Inflammatory macrophage (primary cell): ENCODE data around the gene KCNH8.

Experiments used
- DNase-seq, 2 donors: peaks; one replicate each; pipeline ENCODE4 v3.0.0-alpha.2; 2020 to 2022

The KCNH8 gene

DNA sequence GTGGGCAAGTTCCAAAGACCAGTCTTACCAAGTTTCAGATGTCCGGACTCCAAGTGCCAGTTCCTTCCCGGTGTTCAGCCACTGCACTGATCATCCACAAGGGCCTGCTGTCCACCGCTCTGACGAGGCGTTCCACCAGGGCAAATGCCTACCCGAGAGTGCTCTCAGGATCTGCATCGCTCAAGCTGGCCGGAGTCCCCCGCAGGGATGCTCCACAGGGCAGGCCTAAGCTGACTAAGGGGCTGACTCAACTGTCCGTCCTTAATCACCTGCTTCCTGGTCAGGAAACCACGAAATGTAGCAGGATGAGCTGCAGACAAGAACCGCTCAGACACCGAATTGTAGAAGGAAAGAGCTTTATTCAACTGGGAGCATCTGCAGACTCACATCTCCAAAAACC lies 341.6 kb downstream of the KCNH8 start:
- DNase-seq = no peak

DNA sequence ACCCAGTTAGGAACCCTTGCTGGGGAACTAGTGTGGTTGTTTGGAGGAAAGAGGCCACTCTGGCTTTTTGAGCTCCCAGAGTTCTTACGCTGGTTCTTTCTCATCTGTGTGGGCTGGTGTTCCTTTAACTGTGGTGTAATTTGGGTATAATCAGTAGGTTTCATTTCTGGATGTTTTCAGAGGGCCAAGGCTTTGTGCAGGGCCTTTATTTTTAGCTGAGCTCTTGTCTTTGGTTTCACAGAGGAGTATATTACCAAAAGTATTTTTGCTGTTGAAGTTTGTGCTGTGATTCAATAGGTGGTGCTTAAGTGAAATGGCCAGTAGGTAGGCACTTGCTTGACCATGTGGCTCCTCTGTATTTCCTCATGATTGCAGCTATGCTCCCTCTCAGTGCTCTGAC lies 357.9 kb downstream of the KCNH8 start:
- DNase-seq = no peak

DNA sequence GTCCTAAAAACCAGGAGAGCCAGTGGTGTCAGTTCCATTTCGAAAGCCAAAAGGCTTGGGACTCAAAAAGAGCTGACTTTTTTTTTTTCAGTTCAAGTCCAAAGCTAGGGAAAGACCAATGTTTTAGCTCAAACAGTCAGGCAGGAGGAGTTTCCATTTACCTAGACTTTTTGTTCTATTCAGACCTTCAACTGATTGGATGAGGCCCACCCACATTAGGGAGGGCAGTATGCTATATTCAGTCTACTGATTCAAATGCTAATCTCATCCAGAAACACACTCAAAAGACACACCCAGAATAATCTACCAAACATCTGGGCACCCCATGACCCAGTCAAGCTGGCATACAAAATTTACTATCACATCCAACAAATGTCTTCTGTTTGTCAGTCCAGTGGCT lies 374.0 kb downstream of the KCNH8 start:
- no peak for DNase-seq

DNA sequence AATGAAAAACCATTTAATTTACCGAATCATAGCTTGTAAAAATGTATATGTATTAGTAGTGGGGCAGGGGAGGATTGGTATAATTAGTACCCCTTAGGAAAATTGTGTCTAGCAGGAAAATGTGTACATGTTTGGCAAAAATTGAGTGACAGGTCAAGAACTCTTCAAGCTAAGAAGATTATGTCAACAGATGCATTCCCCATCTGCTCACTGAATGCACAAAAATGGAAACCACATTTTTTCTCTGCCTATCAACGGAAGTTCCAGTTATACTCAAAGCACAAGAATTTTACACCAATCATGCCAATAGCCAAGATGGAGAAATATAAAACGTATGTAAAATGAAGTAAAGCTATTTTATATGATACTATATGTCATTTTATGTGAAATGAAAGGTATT lies 377.8 kb downstream of the KCNH8 start:
- DNase-seq = no peak

DNA sequence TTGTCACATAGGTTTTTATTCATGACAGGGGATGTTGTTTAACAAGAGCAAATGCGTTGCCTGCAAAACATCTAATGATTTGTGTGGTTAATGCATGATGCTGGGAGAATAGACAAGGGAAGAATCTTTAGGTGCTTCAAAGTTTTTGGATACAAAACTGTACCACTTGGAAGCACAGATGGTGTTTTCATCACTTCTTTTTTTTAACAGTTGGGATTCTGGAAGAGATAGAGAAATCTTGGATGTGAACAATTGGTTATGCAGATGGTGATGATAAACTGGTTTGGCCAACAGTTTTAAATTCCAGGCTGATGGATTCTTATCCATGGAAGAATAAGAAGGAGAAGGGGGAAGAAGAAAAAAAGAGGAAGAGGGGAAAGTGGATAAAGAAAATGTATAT lies 379.4 kb downstream of the KCNH8 start:
- DNase-seq = no peak

DNA sequence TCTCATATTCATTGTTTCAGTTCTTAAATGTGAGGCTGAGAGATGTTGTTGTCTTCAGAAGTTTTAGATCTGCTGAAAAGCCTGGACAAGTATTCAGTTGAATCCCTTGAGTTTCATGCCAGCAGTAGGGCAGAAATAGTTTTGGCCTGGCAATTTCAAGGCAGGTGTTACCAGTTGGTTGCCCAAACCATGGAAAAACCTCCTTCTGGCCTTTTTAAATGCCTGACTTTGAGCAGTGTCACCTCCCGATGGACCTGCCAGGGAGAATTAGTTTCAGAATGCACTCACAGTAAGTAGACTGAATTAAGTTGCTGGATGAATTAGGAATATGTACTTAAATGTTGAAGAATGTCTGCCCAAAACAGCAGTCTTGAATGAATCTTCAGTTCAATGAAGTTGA lies 383.1 kb downstream of the KCNH8 start:
- no peak for DNase-seq

DNA sequence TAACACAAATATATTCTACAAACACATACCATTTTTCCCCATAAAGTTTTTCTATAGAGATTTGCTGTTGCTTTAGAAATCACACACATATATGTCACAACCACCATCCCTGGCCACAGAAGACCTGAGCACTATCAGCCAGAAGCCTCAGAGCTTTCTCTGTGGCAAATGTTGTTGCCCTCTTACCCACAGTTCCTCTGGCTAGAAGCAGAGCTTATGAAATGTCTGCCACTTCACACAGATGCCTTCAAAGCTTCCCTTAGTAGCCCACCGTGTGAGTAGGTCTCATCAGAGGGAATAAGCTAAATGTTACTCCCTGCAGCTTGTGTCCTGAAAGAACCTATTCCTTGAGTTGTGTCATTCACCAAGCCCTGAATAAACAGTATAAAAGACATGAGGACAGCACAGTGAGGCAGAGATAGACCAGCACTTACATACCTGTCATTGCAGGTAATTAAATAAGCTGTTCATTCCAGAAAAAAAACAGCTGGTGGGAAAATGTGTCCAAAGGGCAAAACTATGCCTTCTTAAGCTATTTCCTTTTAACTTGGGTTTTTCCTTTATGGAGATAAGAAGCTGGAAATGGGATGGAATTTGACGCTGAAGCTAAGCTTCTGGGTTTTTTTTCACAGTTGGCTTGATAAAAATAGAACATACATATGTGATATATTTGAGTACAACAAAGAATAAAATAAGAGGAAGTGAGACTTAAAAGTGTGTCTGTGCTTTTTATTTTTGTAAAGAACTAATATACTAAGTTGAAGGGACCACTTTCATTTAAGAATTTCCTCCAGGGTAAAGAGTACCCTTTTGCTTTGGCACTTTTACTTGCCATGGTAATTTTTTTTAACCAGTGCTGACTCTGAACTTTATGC lies 391.4 kb downstream of the KCNH8 start:
- DNase-seq = no peak

DNA sequence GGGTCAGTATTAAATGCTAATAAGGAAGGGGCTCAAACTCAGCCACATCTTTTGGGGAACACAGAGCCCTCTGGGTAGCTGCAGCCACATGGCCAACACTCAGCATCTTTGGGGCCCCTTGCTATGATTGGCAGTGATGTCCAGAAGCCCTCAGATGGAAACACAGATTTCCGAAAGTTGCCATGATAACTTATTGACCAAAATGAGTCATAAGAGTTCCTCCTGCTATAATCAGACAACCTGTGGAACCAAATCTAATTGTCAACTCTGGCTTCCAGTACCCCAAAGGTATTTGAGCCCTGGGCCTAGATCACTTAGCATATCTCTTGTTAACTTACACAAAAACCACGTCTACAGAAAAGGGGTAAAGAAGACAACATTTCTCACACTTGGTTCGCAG lies 392.2 kb downstream of the KCNH8 start:
- DNase-seq = no peak

DNA sequence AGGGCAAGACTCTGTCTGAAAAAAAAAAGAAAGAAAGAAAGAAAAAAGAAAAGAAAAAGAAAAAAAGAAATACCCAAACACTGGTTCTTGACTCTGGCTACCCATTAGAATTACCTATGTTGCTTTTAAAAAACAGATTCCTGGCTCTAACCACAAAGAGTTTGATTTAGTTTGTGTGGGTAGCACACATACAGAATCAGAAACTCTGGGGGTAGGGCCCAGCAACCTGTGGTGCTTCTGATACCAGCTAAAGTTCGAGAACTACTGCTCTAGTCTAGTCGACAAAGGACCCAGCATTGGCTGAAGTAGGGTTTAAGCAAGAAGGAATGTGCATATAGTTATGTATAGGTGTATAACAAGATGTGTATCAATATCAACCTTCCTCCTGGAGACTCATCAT lies 393.0 kb downstream of the KCNH8 start:
- DNase-seq = no peak

DNA sequence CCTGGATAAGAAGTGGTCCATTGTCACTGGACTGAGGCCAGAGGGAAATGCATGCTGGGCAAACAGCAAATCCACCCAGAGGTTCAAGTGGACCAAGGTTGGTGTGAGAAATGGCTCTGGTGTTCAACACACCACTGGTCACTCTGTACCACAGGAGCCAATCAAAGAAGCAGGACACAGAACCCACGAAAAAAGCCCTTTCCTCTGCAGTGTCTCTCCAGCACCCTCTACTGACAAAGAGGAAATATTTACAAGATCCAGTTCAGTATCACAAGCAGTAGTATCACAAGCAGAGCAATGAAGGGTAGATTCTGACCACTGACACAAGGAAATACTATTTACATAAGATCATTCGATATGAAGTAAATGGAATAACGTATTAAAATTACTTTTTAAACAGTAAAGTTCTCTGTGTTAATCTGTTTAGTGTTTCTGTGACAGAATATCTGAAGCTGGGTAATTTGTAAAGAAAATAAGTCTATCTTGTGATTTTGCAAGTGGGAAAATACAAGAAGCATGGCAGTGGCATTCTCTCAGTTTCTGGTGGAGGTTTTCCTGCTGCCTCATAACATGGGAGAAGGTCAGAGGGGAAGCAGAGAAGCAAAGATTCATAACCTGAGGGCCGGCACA lies 395.0 kb downstream of the KCNH8 start:
- DNase-seq = peak; percentile 25 to 42

DNA sequence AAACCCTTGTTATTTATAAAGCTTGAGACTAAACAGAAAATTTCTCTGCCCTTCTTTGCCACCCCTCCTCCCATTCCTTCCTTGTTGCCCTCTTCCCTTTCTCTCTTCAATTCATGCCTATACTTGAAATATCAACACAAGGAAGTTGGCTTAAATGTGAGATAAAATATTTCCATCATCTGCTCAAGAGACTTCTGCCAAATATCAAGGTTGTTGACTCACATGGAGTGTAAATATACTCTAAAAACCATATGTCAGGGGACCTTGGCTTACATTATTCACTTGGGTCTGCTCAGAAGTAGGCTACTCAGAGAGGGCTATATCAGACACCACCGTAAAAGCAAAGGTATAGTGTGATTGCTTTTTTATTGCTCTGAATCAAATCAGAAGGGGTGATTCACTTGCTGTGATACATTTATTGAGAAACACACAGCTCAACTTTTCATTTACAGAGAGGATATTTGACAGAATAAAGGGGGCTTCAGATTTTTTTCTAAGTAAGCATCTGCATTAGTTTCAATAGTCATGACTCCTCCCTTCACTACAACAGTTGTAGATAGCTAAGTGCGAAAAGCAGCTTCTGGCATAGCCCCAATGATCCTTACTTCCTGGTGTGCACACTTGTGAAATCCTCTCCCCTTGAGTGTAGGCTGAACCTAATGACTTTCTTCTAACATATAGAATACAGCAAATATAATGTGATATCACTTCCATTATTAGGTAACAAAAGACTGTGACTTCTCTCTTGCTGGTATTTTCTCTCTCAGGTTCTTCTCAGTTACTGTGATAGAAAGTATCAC lies 399.6 kb downstream of the KCNH8 start:
- DNase-seq = no peak

DNA sequence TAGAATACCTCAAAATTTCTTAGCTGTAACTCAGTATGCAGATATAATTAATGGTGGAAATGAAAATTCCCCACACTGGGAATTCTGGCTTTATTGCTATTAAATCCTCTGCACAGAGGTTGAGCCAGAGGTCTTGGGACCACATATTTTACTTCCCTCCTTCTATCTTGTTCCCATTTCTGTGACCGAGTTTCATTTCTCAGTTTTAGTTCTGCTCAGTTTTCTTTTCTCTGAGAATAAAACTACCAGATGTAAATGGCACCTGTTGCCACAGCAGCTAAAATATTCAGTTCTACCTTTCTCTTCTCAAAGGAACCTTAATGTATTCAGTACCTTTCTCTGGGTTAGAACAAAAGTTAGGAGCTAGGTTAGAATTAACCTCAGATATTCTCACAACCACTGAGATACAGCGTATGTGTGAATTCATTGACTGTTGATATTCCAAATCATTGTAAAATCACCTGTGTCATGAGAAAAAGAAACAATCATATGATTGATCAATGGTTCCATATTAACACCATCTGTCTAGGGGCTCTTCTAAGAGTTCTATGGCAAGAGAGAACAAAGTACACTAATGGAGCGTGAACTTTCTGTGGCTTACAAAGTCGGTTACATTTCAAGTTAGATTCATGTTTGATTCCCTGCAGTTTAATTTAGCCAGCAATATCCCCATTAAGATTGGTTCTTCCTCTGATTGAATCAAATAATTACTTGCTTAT lies 411.6 kb downstream of the KCNH8 start:
- peak in 1 of 2 donors; percentile 2 for DNase-seq

DNA sequence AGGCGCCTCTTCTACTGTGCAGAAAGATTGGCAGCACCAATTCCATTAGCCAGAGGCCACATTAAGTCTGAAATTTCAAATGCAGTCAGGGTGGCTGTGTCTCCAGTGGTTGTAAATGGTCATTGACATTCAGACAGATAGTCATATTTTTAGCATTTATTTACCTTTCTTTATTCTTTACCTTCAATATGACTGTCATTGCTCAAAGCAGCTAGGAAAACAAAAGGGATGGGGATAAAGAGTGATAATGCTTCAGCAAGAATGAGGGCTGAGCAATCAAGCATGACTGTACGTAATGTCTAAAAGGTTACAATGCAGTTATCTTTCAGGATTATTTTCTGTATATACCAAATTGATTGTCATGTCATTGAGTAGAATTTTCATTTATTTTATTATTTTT lies 425.3 kb downstream of the KCNH8 start:
- no peak for DNase-seq

DNA sequence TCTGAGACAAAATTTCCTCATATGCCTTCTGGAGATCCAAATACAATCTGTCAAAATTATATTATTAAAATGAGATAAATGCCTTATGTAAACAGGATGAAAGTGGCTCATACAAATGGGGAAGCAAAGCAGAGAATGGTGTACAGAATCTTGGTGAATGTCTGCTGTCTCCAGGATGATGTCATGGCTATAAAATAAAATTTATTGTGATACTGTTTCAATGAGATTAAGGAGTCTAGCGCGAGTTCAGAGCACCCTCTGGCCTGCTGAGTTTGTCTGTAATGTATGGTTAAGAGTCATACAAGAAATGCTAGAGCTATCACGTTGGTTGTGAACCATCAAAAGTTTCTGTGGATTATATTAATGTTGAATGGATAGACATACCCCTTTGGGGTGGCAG lies 426.0 kb downstream of the KCNH8 start:
- DNase-seq = no peak

DNA sequence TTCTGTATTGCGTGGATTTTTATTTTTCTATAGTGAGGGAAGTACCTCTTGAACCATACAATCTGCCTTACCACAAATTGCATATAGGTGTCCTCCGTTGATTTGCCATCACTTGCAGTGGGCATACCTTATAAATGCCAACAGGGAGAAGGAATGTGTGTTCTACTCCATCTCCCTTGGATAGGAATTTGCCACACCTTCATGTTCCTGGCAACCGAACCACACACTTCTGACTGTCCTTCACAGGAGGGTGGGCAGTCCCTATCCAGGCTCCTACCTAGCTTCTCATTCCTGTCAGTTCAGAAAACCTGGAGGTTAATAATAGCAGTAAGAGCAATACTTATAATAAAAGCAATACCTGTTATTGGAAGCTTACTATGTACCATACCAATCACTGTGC lies 428.0 kb downstream of the KCNH8 start:
- no peak for DNase-seq
